ENCODE data around the gene ERLIN1. TPM values are rescaled to one million over a fixed set of nuclear protein-coding genes. Genes with fewer than 3 reads are reported as not detected.

The ERLIN1 gene
- total RNA-seq, 1 experiment from 2014 or later: 54.9 TPM

- no TSS peak for BruUV-seq (replicated peaks)
- Histone ChIP-seq H3K4me1 (ENCODE audit: insufficient read depth, low read length, poor library complexity, severe bottlenecking) (no peaks in the 10 kb centered on the region), H3K36me3 (ENCODE audit: insufficient read depth, low read length, poor library complexity, severe bottlenecking) (no peaks in the 10 kb centered on the region), H3K27ac (ENCODE audit: low read depth, low read length, poor library complexity, severe bottlenecking) (no peak overlapping the region), H3K27me3 (replicated peaks; ENCODE audit: insufficient read depth, low read depth, low read length, poor library complexity) (no peaks in the 10 kb centered on the region), H3K4me3 (ENCODE audit: low read depth, low read length, poor library complexity, severe bottlenecking) (no peak overlapping the region), H3K9me3 (ENCODE audit: low read depth, low read length, poor library complexity, severe bottlenecking) (no peaks in the 10 kb centered on the region)
- POLR2A ChIA-PET (ENCODE audit: low non-redundant PET): no interaction called here
- CTCF ChIA-PET: no interaction called here
- TF ChIP-seq EZH2 (IDR thresholded peaks at IDR 0.05; ENCODE audit: borderline replicate concordance, low read depth, low read length, poor library complexity, severe bottlenecking) (no peak), CTCF (conservative IDR thresholded peaks at IDR 0.05; ENCODE audit: low read depth, low read length) (no peak)
- no peak for DNase-seq (ENCODE audit: low spot score)
- intact Hi-C loops (cut with micrococcal nuclease; ENCODE audit: unreplicated experiment): no loop called here
Observed at GRCh38 chr10:100104300-100104699, 81.5 kb downstream of the ERLIN1 start.

- CTCF ChIA-PET: no interaction called here
- DNase-seq (ENCODE audit: low spot score): no peak
Observed at GRCh38 chr10:100103581-100103980, 82.2 kb downstream of the ERLIN1 start.

GRCh38 chr10:100101192-100102076 lies 84.4 kb downstream of the ERLIN1 start:
- Histone ChIP-seq H3K27me3 (replicated peaks; ENCODE audit: insufficient read depth, low read depth, low read length, poor library complexity) (no peaks in the 10 kb centered on the region), H3K4me3 (ENCODE audit: low read depth, low read length, poor library complexity, severe bottlenecking) (no peak overlapping the region), H3K4me1 (ENCODE audit: insufficient read depth, low read length, poor library complexity, severe bottlenecking) (no peaks in the 10 kb centered on the region), H3K9me3 (ENCODE audit: low read depth, low read length, poor library complexity, severe bottlenecking) (no peaks in the 10 kb centered on the region), H3K36me3 (ENCODE audit: insufficient read depth, low read length, poor library complexity, severe bottlenecking) (no peaks in the 10 kb centered on the region), H3K27ac (ENCODE audit: low read depth, low read length, poor library complexity, severe bottlenecking) (no peak overlapping the region)
- no peak for DNase-seq (ENCODE audit: low spot score)
- intact Hi-C loops (cut with micrococcal nuclease; ENCODE audit: unreplicated experiment): no loop called here
- CTCF ChIA-PET: interaction anchor here (1.3 kb wide), 1 partner anchor 256 kb away, joined by 4 read pairs; no protein-coding TSS in a partner anchor
- TF ChIP-seq EZH2 (IDR thresholded peaks at IDR 0.05; ENCODE audit: borderline replicate concordance, low read depth, low read length, poor library complexity, severe bottlenecking): no peak
- TF ChIP-seq CTCF (conservative IDR thresholded peaks at IDR 0.05; ENCODE audit: low read depth, low read length): no peak
- no TSS peak for BruUV-seq (replicated peaks)
- POLR2A ChIA-PET (ENCODE audit: low non-redundant PET): no interaction called here

More at GRCh38 chr10:100103581-100103980, 82.2 kb downstream of the ERLIN1 start:
- intact Hi-C loops (cut with micrococcal nuclease; ENCODE audit: unreplicated experiment): no loop called here
- H3K9me3 ChIP-seq (ENCODE audit: low read depth, low read length, poor library complexity, severe bottlenecking): no peaks in the 10 kb centered on the region
- no peaks in the 10 kb centered on the region for H3K4me1 ChIP-seq (ENCODE audit: insufficient read depth, low read length, poor library complexity, severe bottlenecking)
- TF ChIP-seq CTCF (conservative IDR thresholded peaks at IDR 0.05; ENCODE audit: low read depth, low read length): no peak
- no peak for TF ChIP-seq EZH2 (IDR thresholded peaks at IDR 0.05; ENCODE audit: borderline replicate concordance, low read depth, low read length, poor library complexity, severe bottlenecking)
- H3K27me3 ChIP-seq (replicated peaks; ENCODE audit: insufficient read depth, low read depth, low read length, poor library complexity): no peaks in the 10 kb centered on the region
- H3K4me3 ChIP-seq (ENCODE audit: low read depth, low read length, poor library complexity, severe bottlenecking): no peak overlapping the region
- POLR2A ChIA-PET (ENCODE audit: low non-redundant PET): no interaction called here
- H3K27ac ChIP-seq (ENCODE audit: low read depth, low read length, poor library complexity, severe bottlenecking): no peak overlapping the region
- no TSS peak for BruUV-seq (replicated peaks)
- H3K36me3 ChIP-seq (ENCODE audit: insufficient read depth, low read length, poor library complexity, severe bottlenecking): no peaks in the 10 kb centered on the region
